Retinal pigment epithelial cell (primary cell): ENCODE measurements around the gene MAL.

ENCODE experiments used
- DNase-seq: peaks from one replicate; pipeline ENCODE4 v3.0.0-alpha.2; 2010; ENCODE audit warnings: low read depth
- H3K4me3 ChIP-seq: 2 replicates; pipeline ENCODE4 v1.5.1; 2011; ENCODE audit warnings: mild to moderate bottlenecking, low read length, control low read depth, moderate library complexity
- CTCF ChIP-seq: conservative IDR thresholded peaks from 2 replicates; pipeline ENCODE4 v1.5.1; 2011; ENCODE audit warnings: low read depth, low read length, control low read depth, inconsistent platforms

MAL gene

GRCh38 chr2:95005726-95006125 is 19.8 kb upstream of the MAL start:
- no peak for TF ChIP-seq CTCF
- H3K4me3 ChIP-seq: no peak overlapping the region
- DNase-seq: no peak

GRCh38 chr2:95006588-95006987 is 18.9 kb upstream of the MAL start:
- H3K4me3 ChIP-seq: no peak overlapping the region
- no peak for TF ChIP-seq CTCF
- no peak for DNase-seq

GRCh38 chr2:95007031-95007609 is 18.4 kb upstream of the MAL start:
- TF ChIP-seq CTCF: no peak
- no peak overlapping the region for H3K4me3 ChIP-seq
- DNase-seq: no peak

- no peak for TF ChIP-seq CTCF
- DNase-seq: no peak
Observed at GRCh38 chr2:95007822-95008221, 17.7 kb upstream of the MAL start.

GRCh38 chr2:95008306-95008705 is 17.2 kb upstream of the MAL start:
- H3K4me3 ChIP-seq: no peak overlapping the region
- TF ChIP-seq CTCF: no peak
- DNase-seq: no peak

More at GRCh38 chr2:95007822-95008221, 17.7 kb upstream of the MAL start:
- H3K4me3 ChIP-seq: no peak overlapping the region

GRCh38 chr2:95008996-95009395 is 16.5 kb upstream of the MAL start:
- no peak for TF ChIP-seq CTCF
- no peak for DNase-seq
- no peak overlapping the region for H3K4me3 ChIP-seq

- H3K4me3 ChIP-seq: no peak overlapping the region
- no peak for DNase-seq
- no peak for TF ChIP-seq CTCF
Observed at GRCh38 chr2:95009412-95009811, 16.1 kb upstream of the MAL start.
